K562 (cell line): Measurements from ENCODE around the gene YPEL2. TPM values are rescaled to one million over a fixed set of nuclear protein-coding genes. Genes with fewer than 3 reads are reported as not detected.

Source experiments
- ATF6 ChIP-seq: sonication (generic); formaldehyde crosslinking; IDR thresholded peaks from 2 replicates; pipeline ENCODE4 v1.4.0; 2020; ENCODE audit warnings: mild to moderate bottlenecking, missing genetic modification reagents
- BRF2 ChIP-seq: IDR thresholded peaks from 3 replicates; pipeline ENCODE4 v1.6.1; 2011; ENCODE audit warnings: borderline replicate concordance, mild to moderate bottlenecking; ENCODE audit not compliant: insufficient read length, insufficient read depth
- CBX1 ChIP-seq: sonication (generic); IDR thresholded peaks from 2 replicates; pipeline ENCODE4 v1.6.1; 2016; ENCODE audit warnings: antibody characterized with exemption, low read depth, mild to moderate bottlenecking
- CREBBP ChIP-seq: IDR thresholded peaks from one replicate; pipeline ENCODE4 v1.6.1; 2012; ENCODE audit warnings: low read depth, mild to moderate bottlenecking, control low read depth, inconsistent platforms, low read length
- E2F8 ChIP-seq: fragments of 450-650 bp; IDR thresholded peaks from 2 replicates; pipeline ENCODE4 v1.7.1; 2018; ENCODE audit warnings: mild to moderate bottlenecking, low read depth; ENCODE audit not compliant: partially characterized antibody
- ELF4 ChIP-seq: fragments of 450-650 bp; formaldehyde crosslinking; IDR thresholded peaks from 2 replicates; pipeline ENCODE4 v1.4.0; 2022; ENCODE audit warnings: missing genetic modification characterization
- FOXJ2 ChIP-seq: fragments of 200-800 bp; sonication (Bioruptor generic); IDR thresholded peaks from 2 replicates; pipeline ENCODE4 v1.6.1; 2016; ENCODE audit warnings: missing genetic modification characterization, missing compliant biosample characterization
- FOXO4 ChIP-seq: fragments of 450-650 bp; formaldehyde crosslinking; IDR thresholded peaks from 2 replicates; pipeline ENCODE4 v1.4.0; 2020; ENCODE audit warnings: mild to moderate bottlenecking, moderate library complexity
- HMBOX1 ChIP-seq: sonication (generic); IDR thresholded peaks from 2 replicates; pipeline ENCODE4 v1.6.1; 2016
- JUND ChIP-seq, 2 experiments: IDR thresholded peaks; 2 replicates in 1 of 2; 3 replicates in 1 of 2; pipeline ENCODE4 v1.6.1; 2011; ENCODE audit warnings: borderline replicate concordance in 2 of 2, low read depth in 2 of 2, low read length in 2 of 2, improper control_type of control experiment in 1 of 2, missing biosample characterization in 1 of 2, missing genetic modification characterization in 1 of 2, missing genetic modification reagents in 1 of 2
- KDM5B ChIP-seq: fragments of 200-600 bp; sonication (generic); IDR thresholded peaks from 2 replicates; pipeline ENCODE4 v1.6.1; 2012; ENCODE audit warnings: low read depth, mild to moderate bottlenecking, moderate library complexity, low read length, control low read depth, inconsistent platforms; ENCODE audit not compliant: insufficient replicate concordance
- MIER1 ChIP-seq: fragments of 450-650 bp; IDR thresholded peaks from 2 replicates; pipeline ENCODE4 v1.6.1; 2016; ENCODE audit warnings: antibody characterized with exemption, mild to moderate bottlenecking, low read depth
- NCOA6 ChIP-seq: fragments of 450-650 bp; IDR thresholded peaks from 2 replicates; pipeline ENCODE4 v1.6.1; 2017; ENCODE audit warnings: mild to moderate bottlenecking
- POLR3A ChIP-seq: IDR thresholded peaks from 2 replicates; pipeline ENCODE4 v1.6.1; 2011; ENCODE audit warnings: borderline replicate concordance, mild to moderate bottlenecking, moderate library complexity; ENCODE audit not compliant: insufficient read length, insufficient read depth; ENCODE audit errors: extremely low read depth
- RFX1 ChIP-seq: fragments of 450-650 bp; IDR thresholded peaks from 2 replicates; pipeline ENCODE4 v1.6.1; 2016; ENCODE audit warnings: mild to moderate bottlenecking, moderate library complexity
- TARDBP ChIP-seq: fragments of 450-650 bp; IDR thresholded peaks from 2 replicates; pipeline ENCODE4 v1.6.1; 2016
- ZNF232 ChIP-seq: sonication (generic); formaldehyde crosslinking; IDR thresholded peaks from 2 replicates; pipeline ENCODE4 v1.8.0; 2022; ENCODE audit warnings: mild to moderate bottlenecking, missing genetic modification reagents
- ZNF324 ChIP-seq: fragments of 250-450 bp; sonication (Bioruptor Pico); IDR thresholded peaks from 2 replicates; pipeline ENCODE4 v1.4.0; 2020; ENCODE audit warnings: mild to moderate bottlenecking
- ZNF561 ChIP-seq: fragments of 450-650 bp; formaldehyde crosslinking; conservative IDR thresholded peaks from 2 replicates; pipeline ENCODE4 v1.4.0; 2020; ENCODE audit warnings: mild to moderate bottlenecking, moderate library complexity
- polyA plus RNA-seq, 8 experiments: library from polyadenylated mRNA; depleted of rRNA in 4 of 8; stranded (reverse) in 5 of 8; unstranded in 3 of 8; fragments of >200 nt; fragmentation: Nextera tagmentation in 2 of 8; fragmentation: Illumina TruSeq in 1 of 8; extraction: Ambion mirVana in 2 of 8; extraction: Trizol in 1 of 8; gene quantifications; 2 replicates each; pipeline versions ENCODE4 v1.2.1 to v1.2.3, GENCODE V29; 2011 to 2014; ENCODE audit warnings: inconsistent platforms in 1 of 8, missing spikeins in 1 of 8
- total RNA-seq, 7 experiments: library from RNA; depleted of rRNA in 6 of 7; stranded (reverse); fragments of >200 nt in 6 of 7; fragmentation: Illumina TruSeq in 2 of 7; extraction: Trizol in 2 of 7; gene quantifications; 2 replicates each; pipeline versions ENCODE4 v1.2.1 to v1.2.3, GENCODE V29; 2011 to 2021; ENCODE audit warnings: low replicate concordance in 1 of 7

Gene YPEL2
- total and polyA plus RNA-seq, 9 of the 15 experiments (the other 6 are each of a cell fraction or from before 2014, with no cell fraction given) = 0.11 to 2.4 (median 0.47) TPM

- TF ChIP-seq HMBOX1 (peak; percentile 51; the same call in 1 of the 2 replicates), POLR3A (no peak), ATF6 (CRISPR knock-in tag) (no peak), NCOA6 (no peak), ZNF232 (CRISPR knock-in tag) (no peak), CBX1 (no peak), ELF4 (0 out of 2 replicates have a peak, but pooled peaks have one; percentile 43), TARDBP (peak; percentile 55; the same call in 1 of the 2 replicates), ZNF324 (CRISPR knock-in tag) (no peak), RFX1 (no peak), ZNF561 (CRISPR knock-in tag) (no peak), CREBBP (no peak), BRF2 (no peak), E2F8 (no peak), JUND (IDR thresholded peaks at IDR 0.05; ENCODE audit: borderline replicate concordance, low read depth, low read length) (0 out of 2 replicates have a peak, but pooled peaks have one; percentile 10), JUND (tag; IDR thresholded peaks at IDR 0.05; ENCODE audit: borderline replicate concordance, low read depth, low read length) (peak; percentile 40; the same call in 1 of the 3 replicates), KDM5B (no peak), FOXJ2 (tag) (0 out of 2 replicates have a peak, but pooled peaks have one; percentile 49), FOXO4 (CRISPR knock-in tag) (no peak), MIER1 (no peak)
Measured at GRCh38 chr17:59365383-59365981, 34.0 kb downstream of the YPEL2 start (continued).
